ENCODE data around the gene BTBD9. TPM values are rescaled to one million over a fixed set of nuclear protein-coding genes. Genes with fewer than 3 reads are reported as not detected.

The BTBD9 gene
- 49.7 TPM for total RNA-seq
- long read RNA-seq, partial matches to known transcripts = 3 of 47 reads
- long read RNA-seq, other reads (novel, unspliced or antisense) = 44 of 47 reads

GRCh38 chr6:38639498-38640215 lies at the start of gene BTBD9:
BTBD9 (minus strand) TSS chr6:38639929.
- peak; percentile 94 to 95 for ATAC-seq
- H3K36me3 ChIP-seq = no peaks in the 10 kb centered on the region
- H3K4me1 ChIP-seq = peaks cover 34% of the 10 kb centered on the region
- intact Hi-C loops (cut with DNase I) = no loop called here
- no peaks in the 10 kb centered on the region for H3K9me3 ChIP-seq
- H3K27me3 ChIP-seq (ENCODE audit: low read depth) = no peaks in the 10 kb centered on the region
- H3K4me3 ChIP-seq = peak within 1 kb of the TSS; percentile 82
- TF ChIP-seq CTCF (IDR thresholded peaks at IDR 0.05) = no peak
- peak; percentile 92 for DNase-seq
- peak within 1 kb of the TSS; percentile 96 for H3K27ac ChIP-seq

- no peaks in the 10 kb centered on the region for H3K9me3 ChIP-seq
- H3K4me3 ChIP-seq = no peak overlapping the region
- peaks cover 33% of the 10 kb centered on the region for H3K4me1 ChIP-seq
- no peak for DNase-seq
- H3K27ac ChIP-seq = no peak overlapping the region
- TF ChIP-seq CTCF (IDR thresholded peaks at IDR 0.05) = no peak
- no peak for ATAC-seq
- H3K36me3 ChIP-seq = peaks cover 12% of the 10 kb centered on the region
- intact Hi-C loops (cut with DNase I) = no loop called here
- no peaks in the 10 kb centered on the region for H3K27me3 ChIP-seq (ENCODE audit: low read depth)
These were observed 48.9 kb upstream of the BTBD9 start for GRCh38 chr6:38688579-38689087.

GRCh38 chr6:38687549-38687948 lies 47.8 kb upstream of the BTBD9 start:
- Histone ChIP-seq H3K9me3 (no peaks in the 10 kb centered on the region), H3K4me3 (no peak overlapping the region), H3K27ac (no peak overlapping the region), H3K4me1 (peaks cover 33% of the 10 kb centered on the region), H3K36me3 (peaks cover 23% of the 10 kb centered on the region), H3K27me3 (ENCODE audit: low read depth) (no peaks in the 10 kb centered on the region)
- TF ChIP-seq CTCF (IDR thresholded peaks at IDR 0.05) = no peak
- intact Hi-C loops (cut with DNase I) = no loop called here
- DNase-seq (no peak), ATAC-seq (no peak)

- H3K4me3 ChIP-seq = no peak overlapping the region
- peaks cover 33% of the 10 kb centered on the region for H3K4me1 ChIP-seq
- H3K9me3 ChIP-seq = no peaks in the 10 kb centered on the region
- intact Hi-C loops (cut with DNase I) = no loop called here
- no peak for TF ChIP-seq CTCF (IDR thresholded peaks at IDR 0.05)
- H3K27ac ChIP-seq = no peak overlapping the region
- H3K36me3 ChIP-seq = peaks cover 28% of the 10 kb centered on the region
- DNase-seq (no peak), ATAC-seq (no peak)
- no peaks in the 10 kb centered on the region for H3K27me3 ChIP-seq (ENCODE audit: low read depth)
These were observed 47.3 kb upstream of the BTBD9 start for GRCh38 chr6:38687043-38687353.

- intact Hi-C loops (cut with DNase I) = no loop called here
- H3K27me3 ChIP-seq (ENCODE audit: low read depth) = no peaks in the 10 kb centered on the region
- no peak overlapping the region for H3K4me3 ChIP-seq
- no peaks in the 10 kb centered on the region for H3K9me3 ChIP-seq
- no peak for ATAC-seq
- no peak for TF ChIP-seq CTCF (IDR thresholded peaks at IDR 0.05)
- no peak for DNase-seq
- no peak overlapping the region for H3K27ac ChIP-seq
- peaks cover 33% of the 10 kb centered on the region for H3K4me1 ChIP-seq
- H3K36me3 ChIP-seq = peaks cover 34% of the 10 kb centered on the region
These were observed 46.7 kb upstream of the BTBD9 start for GRCh38 chr6:38686270-38687042.
